HG02852 (cell line): ENCODE data around the gene BTLA.
"Not testable (repeated sequence)": the region's sequence is repeated elsewhere in the genome, so short reads cannot be mapped to it uniquely, and the experiment has no call there.

ENCODE experiments used
- ATAC-seq: cut with Tn5 transposase; IDR thresholded peaks from one replicate; pipeline ENCODE4 v1.9.1; 2021; ENCODE audit warnings: mild to moderate bottlenecking, moderate library complexity; ENCODE audit not compliant: unreplicated experiment

Gene BTLA

DNA sequence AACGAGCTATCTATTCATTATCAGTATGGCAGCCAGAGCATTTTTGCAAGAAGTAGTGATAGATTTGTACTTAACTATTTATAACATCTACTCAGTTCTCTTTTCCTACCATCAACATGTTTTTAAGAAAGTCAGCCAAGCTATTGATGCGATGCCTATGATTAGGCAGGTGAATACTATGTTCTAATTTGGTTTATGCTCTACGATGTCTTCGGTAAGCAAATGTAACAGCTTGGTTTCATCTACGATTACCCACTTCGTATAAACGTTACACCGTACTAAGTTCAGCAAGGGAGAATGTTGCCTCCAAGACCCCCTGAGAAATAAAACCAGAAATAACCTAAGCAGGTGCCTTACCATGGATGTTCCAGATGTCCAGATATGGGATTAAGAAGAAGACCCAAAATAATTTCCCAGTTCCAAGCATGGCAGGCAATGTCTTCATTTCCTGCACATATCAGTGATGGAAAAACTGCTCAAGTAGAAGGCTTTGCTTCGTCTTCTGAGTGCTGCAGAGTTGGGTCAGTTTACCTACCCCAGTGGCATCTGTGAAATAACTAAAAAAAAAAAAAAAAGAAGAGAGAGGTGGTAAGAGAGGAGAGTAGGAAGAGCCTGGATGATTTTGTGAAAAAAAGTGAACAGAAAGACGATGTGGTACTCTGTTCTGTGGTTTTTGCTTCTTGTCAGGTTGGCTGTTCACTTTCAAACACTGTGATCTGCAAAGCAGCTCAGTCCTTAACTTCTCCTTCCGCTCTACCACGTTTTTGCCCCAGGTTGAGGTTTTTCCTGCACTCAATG lies at the start of gene BTLA:
TSS of gene BTLA (minus strand) at position 559 of the 798 bp plus-strand sequence. CDS start at position 445, 114 bp downstream.
- peak; percentile 57 for ATAC-seq

DNA sequence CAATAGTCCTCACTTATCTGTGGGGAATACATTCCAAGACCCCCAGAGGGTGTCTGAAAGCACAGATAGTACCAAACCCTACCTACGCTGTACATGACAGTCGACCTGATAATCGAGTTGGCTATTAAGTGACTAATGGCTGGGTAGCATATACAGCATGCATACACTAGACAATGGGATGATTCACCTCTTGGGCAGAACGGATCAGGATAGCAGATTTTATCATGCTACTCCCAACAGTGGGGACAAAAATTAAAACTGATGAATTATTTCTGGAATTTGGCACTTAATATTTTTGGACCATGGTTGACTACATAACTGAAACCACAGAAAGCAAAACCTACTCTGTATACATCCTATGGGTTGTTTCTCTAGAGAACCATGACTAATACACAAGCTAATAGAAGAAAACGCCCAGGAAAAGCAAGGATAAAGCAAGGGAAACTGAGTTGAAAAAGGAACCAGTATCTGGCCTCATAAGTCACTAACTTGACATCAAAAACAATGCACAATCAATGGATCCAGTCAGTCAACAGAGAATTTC lies 47.0 kb upstream of the BTLA start:
- no peak for ATAC-seq

DNA sequence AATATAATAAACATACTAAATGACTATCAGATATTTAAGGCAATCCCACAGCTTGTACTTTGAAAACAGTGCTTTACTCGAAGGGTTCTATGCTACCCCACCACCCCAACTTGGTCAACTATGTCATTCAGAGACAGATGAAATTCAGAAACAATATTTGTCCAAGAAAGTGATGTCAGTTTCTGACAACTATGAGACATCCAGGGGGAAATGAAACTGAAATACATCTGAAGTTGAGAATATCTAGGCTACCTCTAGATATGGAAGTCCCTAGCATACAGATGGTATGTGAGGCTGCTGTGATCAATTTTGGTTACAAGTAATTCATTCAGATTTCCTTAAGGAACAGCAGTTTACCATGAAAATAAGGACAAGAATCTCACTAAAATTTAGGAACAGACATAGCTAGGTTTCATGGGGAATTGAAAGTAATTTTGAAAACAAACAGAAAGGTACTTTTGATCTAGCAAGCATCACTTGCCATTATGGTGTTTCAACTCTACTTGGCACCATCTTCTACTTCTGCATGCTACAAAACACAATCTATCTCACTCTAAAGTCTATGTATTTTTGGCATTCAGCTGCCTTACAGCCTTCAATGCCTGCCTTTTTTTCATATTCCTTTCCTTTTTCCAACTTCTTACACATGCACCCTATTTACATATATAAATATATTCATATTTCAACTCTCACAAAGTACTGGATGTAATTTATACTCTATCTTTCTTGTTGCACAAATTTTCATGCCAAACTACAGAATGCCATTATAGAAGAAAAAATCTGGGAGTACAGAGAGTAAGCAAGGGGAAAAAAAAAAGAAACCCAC lies 40.8 kb upstream of the BTLA start:
- ATAC-seq = peak; percentile 98

DNA sequence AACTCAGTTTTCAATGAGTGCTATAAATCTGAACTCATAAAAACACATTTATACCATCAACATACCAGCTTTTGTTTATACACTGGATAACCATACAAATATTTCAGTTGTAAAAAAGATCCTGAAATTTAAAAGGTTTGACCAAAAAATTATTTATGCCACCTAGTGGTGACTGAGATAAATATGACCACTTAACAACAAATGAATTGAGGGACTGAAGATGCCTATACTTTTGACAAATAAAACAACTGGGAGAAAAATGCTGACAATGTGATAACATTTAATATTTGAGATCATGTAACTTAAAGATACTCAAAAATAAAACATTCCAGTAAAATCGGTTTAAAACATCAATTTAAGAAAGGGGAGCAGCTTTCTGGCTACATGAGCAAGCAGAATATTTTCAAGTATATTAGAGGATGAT lies 32.1 kb upstream of the BTLA start:
- no peak for ATAC-seq

DNA sequence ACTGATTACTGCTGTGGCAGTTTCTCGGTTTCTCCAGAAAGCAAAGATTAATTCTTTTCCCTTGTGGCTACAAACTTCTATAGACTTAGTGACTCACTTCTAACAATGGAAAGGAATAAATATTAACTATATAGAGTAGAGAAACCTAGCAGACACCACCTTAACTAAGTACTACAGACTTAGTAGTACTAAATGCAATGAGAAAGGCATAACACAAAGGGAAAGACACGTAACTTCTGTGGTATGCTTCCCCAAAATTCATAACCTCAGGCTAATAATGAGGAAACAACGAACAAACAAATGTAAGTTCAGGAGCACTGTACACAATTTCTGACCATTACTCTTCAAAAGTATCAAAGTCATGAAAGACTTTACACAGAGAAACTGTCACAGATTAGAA lies 31.3 kb upstream of the BTLA start:
- no peak for ATAC-seq

DNA sequence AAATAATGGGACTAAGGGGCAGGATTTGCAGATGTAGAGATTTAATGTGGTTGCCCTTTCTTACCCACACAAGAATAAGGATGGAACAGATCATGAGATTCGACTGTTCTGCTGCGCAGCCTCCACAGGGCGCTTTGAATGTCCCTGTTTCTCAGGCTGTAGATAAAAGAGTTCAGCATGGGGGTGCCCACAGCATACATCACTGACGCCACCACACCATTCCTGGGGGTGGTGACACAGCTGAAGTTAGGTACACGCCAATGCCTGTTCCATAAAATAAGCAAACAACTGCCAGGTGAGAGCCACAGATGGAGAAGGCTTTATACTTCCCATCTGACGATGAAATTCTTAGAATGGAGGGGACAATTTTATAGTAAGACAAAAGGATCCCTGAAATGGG lies 24.9 kb upstream of the BTLA start:
- not testable (repeated sequence) for ATAC-seq

GRCh38 chr3:112519424-112520001 lies 20.2 kb upstream of the BTLA start:
- peak; percentile 49 for ATAC-seq

DNA sequence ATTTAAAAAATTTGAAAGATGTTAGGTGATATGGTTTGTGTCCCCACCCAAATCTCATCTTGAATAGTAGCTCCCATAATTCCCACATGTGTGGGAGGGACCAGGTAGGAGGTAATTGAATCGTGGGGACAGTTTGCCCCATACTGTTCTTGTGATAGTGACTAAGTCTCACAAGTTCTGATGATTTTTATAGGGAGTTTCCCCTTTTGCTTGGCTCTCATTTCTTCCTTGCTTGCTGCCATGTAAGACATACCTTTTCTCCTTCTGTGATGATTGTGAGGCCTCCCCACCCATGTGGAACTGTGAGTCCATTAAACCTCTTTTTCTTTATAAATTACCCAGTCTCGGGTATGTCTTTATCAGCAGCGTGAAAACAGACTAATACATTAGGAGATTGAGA lies 19.7 kb upstream of the BTLA start:
- not testable (repeated sequence) for ATAC-seq

- peak; percentile 100 for ATAC-seq
Observed at GRCh38 chr3:112514527-112515128, 15.4 kb upstream of the BTLA start.

- ATAC-seq = no peak
Observed at GRCh38 chr3:112512320-112512719, 13.0 kb upstream of the BTLA start.

DNA sequence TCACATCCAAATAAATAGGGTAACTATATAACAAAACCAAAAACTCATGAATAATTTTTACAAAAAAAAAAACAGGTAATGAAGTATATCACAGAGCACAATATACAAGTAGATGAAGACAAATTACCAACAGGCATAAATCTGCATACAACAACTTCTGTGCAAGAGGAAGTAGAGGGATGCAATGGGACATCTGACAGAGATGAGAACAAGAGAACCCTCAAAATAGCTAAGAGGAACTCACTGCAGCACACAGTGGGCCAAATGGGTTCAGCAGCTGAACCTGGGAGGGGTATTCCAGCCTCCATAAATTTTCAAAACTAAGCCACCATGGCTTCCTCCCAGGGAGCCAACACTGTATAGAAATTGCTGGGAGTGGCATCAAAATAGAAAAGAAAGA lies 9.6 kb upstream of the BTLA start:
- no peak for ATAC-seq

DNA sequence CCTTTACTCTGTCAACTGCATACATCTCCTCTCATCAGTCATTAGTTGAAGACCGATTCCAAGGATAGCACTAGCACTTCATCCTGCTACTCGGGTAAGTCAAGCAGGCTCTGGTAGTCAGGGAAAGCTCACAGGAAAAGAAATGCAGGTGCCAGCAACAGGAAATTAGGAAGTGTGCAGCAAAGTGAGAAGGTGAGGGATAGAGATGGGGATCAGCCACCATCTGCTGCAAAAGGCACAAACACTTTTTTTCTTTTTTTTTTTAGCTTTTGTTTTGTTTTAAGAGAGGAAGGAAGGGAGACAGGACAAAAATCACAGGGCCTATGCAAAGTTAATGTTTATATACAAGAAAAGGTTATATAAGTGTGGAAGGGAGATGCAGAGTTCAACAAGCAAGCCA lies 9.0 kb upstream of the BTLA start:
- no peak for ATAC-seq

DNA sequence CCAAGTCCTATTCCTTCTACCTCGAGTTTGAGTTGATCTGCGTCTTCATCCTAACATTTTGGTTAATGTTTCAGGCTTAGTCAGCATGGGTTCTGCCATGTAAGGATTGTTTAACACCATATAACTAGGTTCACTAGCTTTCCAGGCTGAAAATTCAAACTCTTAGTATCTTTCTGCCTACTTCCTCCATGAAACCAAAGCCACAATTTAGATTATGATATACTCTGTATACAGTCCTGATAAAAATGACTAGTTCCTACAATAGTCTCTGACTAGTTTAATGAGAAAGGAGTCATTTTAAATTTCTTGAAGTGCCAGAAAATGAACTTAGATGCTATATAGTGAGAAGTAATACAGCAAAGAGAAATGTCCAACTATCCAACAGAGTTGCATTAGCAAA lies 6.6 kb upstream of the BTLA start:
- no peak for ATAC-seq

- ATAC-seq = no peak
Observed at GRCh38 chr3:112504123-112504522, 4.9 kb upstream of the BTLA start.

DNA sequence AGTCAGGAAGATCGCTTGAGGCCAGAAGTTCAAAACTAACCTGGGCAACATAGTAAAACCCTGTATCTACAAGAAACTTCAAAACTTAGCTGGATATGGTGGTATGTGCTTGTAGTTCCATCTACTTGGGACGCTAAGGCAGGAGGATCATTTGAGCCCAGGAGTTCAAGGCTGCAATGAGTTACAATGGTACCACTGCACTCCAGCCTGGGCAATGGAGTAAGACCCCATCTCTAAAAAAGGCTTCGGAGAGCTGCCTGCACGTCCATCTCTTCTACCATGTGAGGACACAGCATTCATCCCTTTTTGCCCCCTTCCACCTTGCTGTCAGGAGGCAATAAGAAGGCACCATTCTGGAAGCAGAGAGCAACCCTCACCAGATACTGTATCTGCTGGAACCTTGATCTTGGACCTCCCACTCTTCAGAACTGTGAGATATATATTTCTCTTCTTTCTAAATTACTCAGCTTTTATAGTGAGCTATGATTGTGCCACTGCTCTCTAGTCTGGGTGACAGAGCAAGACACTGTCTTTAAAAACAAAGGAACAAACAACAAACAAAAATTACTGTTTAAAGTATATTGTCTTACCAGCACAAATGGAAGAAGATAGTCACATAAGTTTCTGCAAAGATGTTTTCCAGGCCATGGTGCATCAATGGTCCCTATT lies 4.2 kb upstream of the BTLA start:
- ATAC-seq = no peak

DNA sequence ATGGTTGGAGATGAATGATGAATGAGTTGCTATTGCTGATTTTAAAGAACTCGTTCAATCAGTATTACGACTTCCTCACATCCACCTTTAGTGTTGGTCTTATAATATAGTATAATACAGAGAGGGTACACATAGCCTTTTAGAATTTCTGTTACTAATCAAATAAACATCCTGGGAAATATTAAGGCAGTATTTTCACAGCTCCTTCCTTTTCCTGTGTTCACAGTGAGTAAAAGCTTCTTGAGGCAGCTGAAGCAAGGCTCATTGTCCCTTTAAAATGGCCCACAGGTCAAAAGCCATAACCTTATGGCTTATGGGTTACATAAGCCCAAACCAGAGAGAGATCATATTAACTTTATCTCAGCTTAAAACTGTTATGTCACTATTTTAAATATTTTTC lies 1.3 kb upstream of the BTLA start:
- ATAC-seq = no peak

DNA sequence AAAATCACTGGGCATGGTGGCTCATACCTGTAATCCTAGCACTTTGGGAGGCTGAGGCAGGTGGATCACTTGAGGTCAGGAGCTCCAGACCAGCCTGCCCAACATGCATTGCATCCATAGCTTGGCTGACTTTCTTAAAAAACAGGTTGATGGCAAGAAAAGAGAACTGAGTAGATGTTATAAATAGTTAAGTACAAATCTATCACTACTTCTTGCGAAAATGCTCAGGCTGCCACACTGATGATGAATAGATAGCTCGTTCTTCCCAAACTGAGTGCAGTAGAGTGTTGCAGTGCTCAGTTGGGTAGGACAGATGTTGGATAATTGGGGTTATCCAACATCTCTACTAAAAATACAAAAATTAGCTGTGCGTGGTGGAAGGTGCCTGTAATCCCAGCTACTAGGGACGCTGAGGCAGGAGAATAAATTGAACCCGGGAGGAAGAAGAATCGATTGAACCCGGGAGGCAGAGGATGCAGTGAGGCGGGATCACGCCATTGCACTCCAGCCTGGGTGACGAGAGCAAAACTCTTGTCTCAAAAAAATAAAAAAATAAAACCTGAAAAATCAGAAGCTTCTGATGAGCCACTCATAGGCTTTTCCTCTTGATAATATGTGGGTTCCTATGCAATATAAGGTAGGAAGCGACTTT lies 1.2 kb downstream of the BTLA start:
- no peak for ATAC-seq

DNA sequence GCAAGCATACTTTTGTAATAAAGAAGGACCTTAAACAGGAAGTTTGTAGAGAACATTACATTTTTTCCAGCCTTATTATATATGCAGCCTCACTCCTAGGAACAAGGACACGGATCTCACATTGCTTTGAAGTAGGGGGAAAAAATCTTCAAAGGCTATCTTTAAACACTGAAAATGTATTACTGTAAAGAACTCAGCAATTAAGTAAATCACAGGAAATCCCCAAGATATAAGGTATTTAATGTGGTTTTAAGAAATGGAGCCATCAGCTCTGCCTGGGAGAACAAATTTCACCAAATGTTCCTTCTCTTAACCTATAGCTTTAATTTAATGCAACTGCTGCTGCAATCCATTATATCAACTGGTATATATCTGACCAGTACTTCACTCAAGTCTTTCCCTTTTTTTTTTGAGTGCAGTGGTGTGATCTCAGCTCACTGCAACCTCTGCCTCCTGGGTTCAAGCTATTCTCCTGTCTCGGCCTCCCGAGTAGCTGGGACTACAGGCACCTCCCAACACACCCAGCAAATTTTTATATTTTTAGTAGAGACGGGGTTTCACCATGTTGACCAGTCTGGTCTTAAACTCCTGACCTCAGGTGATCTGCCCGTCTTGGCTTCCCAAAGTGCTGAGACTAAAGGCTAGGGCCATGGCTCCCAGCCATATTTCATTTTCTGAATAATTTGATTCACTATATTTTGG lies 2.8 kb downstream of the BTLA start:
- ATAC-seq = no peak

DNA sequence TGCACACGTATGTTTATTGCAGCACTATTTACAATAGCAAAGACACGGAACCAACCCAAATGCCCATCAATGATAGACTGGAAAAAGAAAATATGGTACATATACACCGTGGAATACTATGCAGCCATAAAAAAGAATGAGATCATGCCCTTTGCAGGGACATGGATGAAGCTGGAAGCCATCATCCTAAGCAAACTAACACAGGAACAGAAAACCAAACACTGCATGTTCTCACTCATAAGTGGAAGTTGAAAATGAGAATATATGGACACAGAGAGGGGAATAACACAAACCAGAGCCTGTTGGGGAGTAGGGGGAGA lies 4.9 kb downstream of the BTLA start:
- not testable (repeated sequence) for ATAC-seq

DNA sequence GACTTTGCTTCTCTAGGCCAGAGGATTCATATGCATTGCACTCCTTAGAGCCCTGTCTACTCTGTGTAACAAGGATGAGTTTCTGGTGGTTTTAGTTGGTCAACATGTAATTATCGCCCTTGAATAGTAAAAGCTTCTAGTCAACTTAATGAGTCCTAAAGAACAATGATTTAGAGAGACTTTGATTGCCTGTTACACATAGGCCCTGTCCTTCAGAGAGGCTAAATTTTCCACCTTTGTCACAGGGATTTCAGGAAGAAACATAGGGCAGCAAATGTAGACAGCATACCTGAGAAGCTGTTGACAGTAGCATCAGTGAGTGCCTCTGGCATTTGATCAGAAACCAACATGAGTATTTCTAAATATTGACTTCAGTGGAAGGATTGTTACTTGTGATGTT lies 7.1 kb downstream of the BTLA start:
- no peak for ATAC-seq
